Measurements from ENCODE around the gene HECTD4.
"Not testable (repeated sequence)": the region's sequence is repeated elsewhere in the genome, so short reads cannot be mapped to it uniquely, and the experiment has no call there.

The HECTD4 gene

GRCh38 chr12:112408621-112409020 lies 26.4 kb upstream of the HECTD4 start:
- peaks cover 21% of the 10 kb centered on the region for H3K4me1 Mint-ChIP-seq
- H3K9me3 Mint-ChIP-seq, result peaks cover 3% of the 10 kb centered on the region
- DNase-seq, result no peak
- H3K27ac Mint-ChIP-seq, result peak overlapping the region; percentile 100
- peaks cover 48% of the 10 kb centered on the region for H3K36me3 Mint-ChIP-seq (ENCODE audit: low read depth)
- TF ChIP-seq CTCF (IDR thresholded peaks at IDR 0.05), result no peak
- H3K4me3 Mint-ChIP-seq, result peak overlapping the region; percentile 100
- H3K27me3 Mint-ChIP-seq (ENCODE audit: low read depth, poor library complexity), result peaks cover 4% of the 10 kb centered on the region

GRCh38 chr12:112407683-112408082 lies 25.5 kb upstream of the HECTD4 start:
- H3K27ac Mint-ChIP-seq, result peak overlapping the region; percentile 100
- not testable (repeated sequence) for H3K27me3 Mint-ChIP-seq (ENCODE audit: low read depth, poor library complexity); DNase-seq; H3K9me3 Mint-ChIP-seq
- peak overlapping the region; percentile 100 for H3K4me3 Mint-ChIP-seq
- peaks cover 21% of the 10 kb centered on the region for H3K4me1 Mint-ChIP-seq
- H3K36me3 Mint-ChIP-seq (ENCODE audit: low read depth), result peaks cover 48% of the 10 kb centered on the region

DNA sequence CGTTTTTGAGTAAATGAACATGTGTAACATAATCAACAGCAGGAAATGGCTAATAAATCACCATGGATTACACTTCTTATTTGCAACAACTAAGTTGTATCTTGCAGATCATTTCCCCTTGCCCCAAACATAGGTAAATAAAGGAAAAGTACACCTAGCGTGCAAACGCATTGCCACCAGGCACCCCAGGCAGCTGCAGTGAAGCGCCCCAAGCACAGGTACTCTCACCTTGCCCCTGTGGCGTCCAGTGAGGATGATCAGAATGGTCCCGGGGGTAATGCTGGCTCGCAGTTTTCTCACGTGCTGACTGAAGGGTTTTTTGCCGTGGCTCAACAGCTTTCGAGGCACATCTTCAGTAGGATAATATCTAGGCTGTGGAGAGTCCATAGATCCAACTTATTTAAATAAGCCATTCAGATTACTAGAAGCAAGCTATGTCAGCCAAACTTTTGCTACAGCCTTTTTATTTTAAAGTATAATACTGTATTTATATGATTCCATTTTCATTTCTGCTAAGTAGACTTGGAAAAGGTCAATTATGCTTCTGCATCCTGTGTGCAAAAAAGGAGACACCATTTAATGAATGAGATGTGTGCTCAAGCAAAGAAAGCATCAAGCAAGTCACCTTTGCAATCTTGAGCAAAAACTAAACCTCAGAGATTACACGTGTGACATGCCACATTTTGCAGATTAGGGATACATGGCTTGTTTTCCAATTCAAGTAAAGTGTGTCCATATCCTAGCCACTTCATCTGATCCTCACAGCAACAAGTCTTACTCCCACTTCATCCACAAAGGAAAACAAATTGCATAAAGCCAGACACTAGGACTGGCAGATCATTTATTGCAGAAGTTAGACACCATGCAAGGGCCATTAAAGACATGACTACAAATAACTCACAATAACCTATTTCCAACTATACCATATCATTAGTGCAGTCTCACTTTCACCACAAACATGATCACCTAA lies 24.6 kb upstream of the HECTD4 start:
- Mint-ChIP-seq H3K27me3 (ENCODE audit: low read depth, poor library complexity) (peaks cover 4% of the 10 kb centered on the region), H3K36me3 (ENCODE audit: low read depth) (peaks cover 48% of the 10 kb centered on the region), H3K4me3 (peak overlapping the region; percentile 100), H3K4me1 (peaks cover 21% of the 10 kb centered on the region), H3K9me3 (peaks cover 3% of the 10 kb centered on the region), H3K27ac (peak overlapping the region; percentile 100)
- no peak for DNase-seq
- TF ChIP-seq CTCF (IDR thresholded peaks at IDR 0.05), result no peak

GRCh38 chr12:112401903-112402498 lies 19.8 kb upstream of the HECTD4 start:
- TF ChIP-seq CTCF (IDR thresholded peaks at IDR 0.05), result no peak
- no peaks in the 10 kb centered on the region for H3K9me3 Mint-ChIP-seq
- no peak overlapping the region for H3K27ac Mint-ChIP-seq

DNA sequence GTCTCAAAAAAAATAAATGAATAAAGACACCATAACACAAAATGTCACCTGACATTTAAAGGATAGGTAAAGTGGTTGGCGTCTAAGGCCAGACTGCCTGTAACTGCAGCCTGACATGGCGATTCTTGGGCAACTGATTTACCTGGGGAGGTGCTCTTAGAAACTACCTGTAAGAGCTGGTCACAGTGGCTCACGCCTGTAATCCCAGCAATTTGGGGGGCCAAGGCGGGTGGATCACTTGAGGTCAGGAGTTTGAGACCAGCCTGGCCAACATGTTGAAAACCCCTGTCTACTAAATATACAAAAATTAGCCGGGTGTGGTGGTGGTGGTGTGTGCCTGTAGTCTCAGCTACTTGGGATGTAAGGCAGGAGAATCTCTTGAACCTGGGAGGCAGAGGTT lies 18.8 kb upstream of the HECTD4 start:
- H3K9me3 Mint-ChIP-seq, result peaks cover 7% of the 10 kb centered on the region
- peaks cover 20% of the 10 kb centered on the region for H3K36me3 Mint-ChIP-seq (ENCODE audit: low read depth)
- H3K27ac Mint-ChIP-seq, result no peak overlapping the region
- no peak overlapping the region for H3K4me3 Mint-ChIP-seq
- DNase-seq, result no peak
- H3K27me3 Mint-ChIP-seq (ENCODE audit: low read depth, poor library complexity), result peaks cover 3% of the 10 kb centered on the region
- no peak for TF ChIP-seq CTCF (IDR thresholded peaks at IDR 0.05)
- no peaks in the 10 kb centered on the region for H3K4me1 Mint-ChIP-seq

More at GRCh38 chr12:112401903-112402498, 19.8 kb upstream of the HECTD4 start:
- Mint-ChIP-seq H3K36me3 (ENCODE audit: low read depth) (peaks cover 28% of the 10 kb centered on the region), H3K4me1 (peaks cover 1% of the 10 kb centered on the region), H3K27me3 (ENCODE audit: low read depth, poor library complexity) (no peaks in the 10 kb centered on the region), H3K4me3 (no peak overlapping the region)
- DNase-seq, result no peak

DNA sequence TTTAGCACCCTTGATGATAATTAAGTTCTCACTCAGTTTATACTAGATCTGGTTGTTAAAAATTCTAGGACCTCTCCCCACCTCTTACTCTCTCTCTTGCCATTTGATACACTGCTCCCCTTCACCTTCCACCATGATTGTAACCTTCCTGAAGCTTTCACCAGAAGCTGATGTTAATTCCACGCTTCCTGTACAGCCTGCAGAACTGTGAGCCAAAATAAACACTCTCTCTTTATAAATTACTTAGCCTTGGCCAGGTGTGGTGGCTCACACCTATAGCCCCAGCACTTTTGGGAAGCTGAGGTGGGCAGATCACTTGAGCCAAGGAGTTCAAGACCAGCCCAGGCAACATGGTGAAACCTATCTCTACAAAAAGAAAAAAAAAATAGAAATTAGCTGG lies 11.1 kb upstream of the HECTD4 start:
- Mint-ChIP-seq H3K27ac (no peak overlapping the region), H3K4me1 (no peaks in the 10 kb centered on the region), H3K27me3 (ENCODE audit: low read depth, poor library complexity) (peaks cover 15% of the 10 kb centered on the region), H3K36me3 (ENCODE audit: low read depth) (no peaks in the 10 kb centered on the region), H3K4me3 (no peak overlapping the region), H3K9me3 (peaks cover 25% of the 10 kb centered on the region)
- TF ChIP-seq CTCF (IDR thresholded peaks at IDR 0.05), result no peak
- no peak for DNase-seq

- H3K4me3 Mint-ChIP-seq; H3K36me3 Mint-ChIP-seq (ENCODE audit: low read depth); H3K27me3 Mint-ChIP-seq (ENCODE audit: low read depth, poor library complexity); H3K27ac Mint-ChIP-seq; DNase-seq: not testable (repeated sequence)
- Mint-ChIP-seq H3K9me3 (peaks cover 10% of the 10 kb centered on the region), H3K4me1 (peaks cover 14% of the 10 kb centered on the region)
Measured at GRCh38 chr12:112389922-112390654, 7.9 kb upstream of the HECTD4 start.
